Skin of body (tissue), 2 donors: ENCODE results near the gene GLA. TPM values are rescaled to one million over a fixed set of nuclear protein-coding genes. Genes with fewer than 3 reads are reported as not detected.

ENCODE experiments used
- DNase-seq: peaks from one replicate; lab custom pipeline; 2025; lab: John Stamatoyannopoulos, UW
- total RNA-seq: library from RNA; depleted of rRNA; stranded (reverse); fragments of >200 nt; gene quantifications from one replicate; pipeline ENCODE4 v1.2.3, GENCODE V29; 2014

The GLA gene
- total RNA-seq, 1 donor from 2014 or later: 18.5 TPM

GRCh38 chrX:101397779-101398178 lies 9.9 kb downstream of the GLA start:
- no peak for DNase-seq

GRCh38 chrX:101395789-101396188 lies 11.9 kb downstream of the GLA start:
- DNase-seq: no peak

GRCh38 chrX:101394372-101394771 lies 13.4 kb downstream of the GLA start:
- DNase-seq: no peak

- no peak for DNase-seq
Observed at GRCh38 chrX:101393530-101394305, 14.0 kb downstream of the GLA start.

- DNase-seq: no peak
Observed at GRCh38 chrX:101391831-101392230, 15.9 kb downstream of the GLA start.

GRCh38 chrX:101390664-101391525 lies 16.8 kb downstream of the GLA start, which contains the start of gene RPL36A:
RPL36A (plus strand) TSS chrX:101391011; CDS start chrX:101391044, 33 bp downstream.
- DNase-seq: peak; percentile 85

- DNase-seq: no peak
Observed at GRCh38 chrX:101388604-101389003, 19.1 kb downstream of the GLA start.

GRCh38 chrX:101386542-101386885 lies 21.2 kb downstream of the GLA start:
- DNase-seq: no peak

- no peak for DNase-seq
Observed at GRCh38 chrX:101385795-101386541, 21.8 kb downstream of the GLA start, which contains the start of gene BTK. BTK (minus strand) TSS chrX:101386191; CDS start chrX:101375284, 10,907 bp downstream.

- DNase-seq: no peak
Observed at GRCh38 chrX:101385026-101385684, 22.6 kb downstream of the GLA start.

- DNase-seq: no peak
Observed at GRCh38 chrX:101383679-101384205, 24.0 kb downstream of the GLA start.

GRCh38 chrX:101377547-101377946 lies 30.2 kb downstream of the GLA start:
- no peak for DNase-seq

- DNase-seq: peak; percentile 69
Observed at GRCh38 chrX:101370888-101371504, 36.7 kb downstream of the GLA start.

GRCh38 chrX:101369687-101370086 lies 38.0 kb downstream of the GLA start:
- DNase-seq: no peak

GRCh38 chrX:101368800-101369199 lies 38.9 kb downstream of the GLA start:
- DNase-seq: no peak

GRCh38 chrX:101365301-101365795 lies 42.4 kb downstream of the GLA start:
- DNase-seq: no peak

- DNase-seq: no peak
Observed at GRCh38 chrX:101362757-101363156, 45.0 kb downstream of the GLA start.

GRCh38 chrX:101362116-101362515 lies 45.6 kb downstream of the GLA start:
- DNase-seq: no peak

- no peak for DNase-seq
Observed at GRCh38 chrX:101360390-101360789, 47.3 kb downstream of the GLA start.

- no peak for DNase-seq
Observed at GRCh38 chrX:101359966-101360365, 47.8 kb downstream of the GLA start.
